B cell (primary cell): ENCODE measurements around the gene FADS2.

Experiments used
- EZH2 ChIP-seq: IDR thresholded peaks from 2 replicates; pipeline ENCODE4 v1.6.1; 2012; ENCODE audit warnings: borderline replicate concordance, low read depth, mild to moderate bottlenecking, moderate library complexity, low read length; ENCODE audit not compliant: insufficient read depth, poor library complexity, severe bottlenecking
- TF ChIP-seq, protein P1 (sequence below): fragments of 200-600 bp; IDR thresholded peaks from one replicate; pipeline ENCODE4 v1.8.0; 2022; ENCODE audit warnings: antibody characterized with exemption, mild to moderate bottlenecking

DNA sequence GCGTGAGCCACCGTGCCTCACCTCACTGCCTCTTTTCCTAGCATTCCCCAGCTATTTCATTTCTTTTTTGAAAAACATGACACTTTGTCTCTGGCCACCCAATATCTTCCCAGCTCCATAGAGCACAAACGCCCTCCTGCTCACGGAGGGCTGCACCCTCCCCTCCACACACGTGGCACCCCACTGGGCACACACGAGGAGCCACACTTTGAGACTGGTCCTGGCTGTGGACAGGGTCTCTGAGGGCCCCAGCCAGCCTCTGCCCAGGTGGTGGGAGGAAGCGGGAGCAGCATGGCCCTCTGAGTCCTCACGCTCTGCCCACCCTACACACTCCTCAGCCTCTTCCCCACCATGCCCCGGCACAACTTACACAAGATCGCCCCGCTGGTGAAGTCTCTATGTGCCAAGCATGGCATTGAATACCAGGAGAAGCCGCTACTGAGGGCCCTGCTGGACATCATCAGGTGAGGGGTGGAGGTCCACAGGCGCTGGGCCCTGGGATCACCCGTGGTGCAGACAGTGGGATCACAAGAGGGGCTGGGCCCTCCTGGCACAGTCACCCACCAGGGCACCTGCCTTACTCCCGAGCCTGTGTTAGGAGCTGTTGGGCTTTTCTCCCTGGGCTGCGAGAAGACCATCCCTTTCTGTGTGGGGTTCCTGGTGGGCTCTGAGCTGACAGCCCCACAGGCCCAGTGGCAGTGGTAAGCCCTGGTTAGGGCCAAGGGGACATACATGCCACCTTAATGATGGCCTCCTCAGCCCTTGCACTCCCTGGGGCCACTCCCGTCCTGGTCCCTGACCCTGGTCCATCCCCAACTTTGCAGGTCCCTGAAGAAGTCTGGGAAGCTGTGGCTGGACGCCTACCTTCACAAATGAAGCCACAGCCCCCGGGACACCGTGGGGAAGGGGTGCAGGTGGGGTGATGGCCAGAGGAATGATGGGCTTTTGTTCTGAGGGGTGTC is 37.0 kb downstream of the FADS2 start:
- TF ChIP-seq, protein P1, sequence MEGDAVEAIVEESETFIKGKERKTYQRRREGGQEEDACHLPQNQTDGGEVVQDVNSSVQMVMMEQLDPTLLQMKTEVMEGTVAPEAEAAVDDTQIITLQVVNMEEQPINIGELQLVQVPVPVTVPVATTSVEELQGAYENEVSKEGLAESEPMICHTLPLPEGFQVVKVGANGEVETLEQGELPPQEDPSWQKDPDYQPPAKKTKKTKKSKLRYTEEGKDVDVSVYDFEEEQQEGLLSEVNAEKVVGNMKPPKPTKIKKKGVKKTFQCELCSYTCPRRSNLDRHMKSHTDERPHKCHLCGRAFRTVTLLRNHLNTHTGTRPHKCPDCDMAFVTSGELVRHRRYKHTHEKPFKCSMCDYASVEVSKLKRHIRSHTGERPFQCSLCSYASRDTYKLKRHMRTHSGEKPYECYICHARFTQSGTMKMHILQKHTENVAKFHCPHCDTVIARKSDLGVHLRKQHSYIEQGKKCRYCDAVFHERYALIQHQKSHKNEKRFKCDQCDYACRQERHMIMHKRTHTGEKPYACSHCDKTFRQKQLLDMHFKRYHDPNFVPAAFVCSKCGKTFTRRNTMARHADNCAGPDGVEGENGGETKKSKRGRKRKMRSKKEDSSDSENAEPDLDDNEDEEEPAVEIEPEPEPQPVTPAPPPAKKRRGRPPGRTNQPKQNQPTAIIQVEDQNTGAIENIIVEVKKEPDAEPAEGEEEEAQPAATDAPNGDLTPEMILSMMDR = no peak
- TF ChIP-seq EZH2 = no peak
